ENCODE data around the gene TNK2.
"Not testable (repeated sequence)": the region's sequence is repeated elsewhere in the genome, so short reads cannot be mapped to it uniquely, and the experiment has no call there.

DNA sequence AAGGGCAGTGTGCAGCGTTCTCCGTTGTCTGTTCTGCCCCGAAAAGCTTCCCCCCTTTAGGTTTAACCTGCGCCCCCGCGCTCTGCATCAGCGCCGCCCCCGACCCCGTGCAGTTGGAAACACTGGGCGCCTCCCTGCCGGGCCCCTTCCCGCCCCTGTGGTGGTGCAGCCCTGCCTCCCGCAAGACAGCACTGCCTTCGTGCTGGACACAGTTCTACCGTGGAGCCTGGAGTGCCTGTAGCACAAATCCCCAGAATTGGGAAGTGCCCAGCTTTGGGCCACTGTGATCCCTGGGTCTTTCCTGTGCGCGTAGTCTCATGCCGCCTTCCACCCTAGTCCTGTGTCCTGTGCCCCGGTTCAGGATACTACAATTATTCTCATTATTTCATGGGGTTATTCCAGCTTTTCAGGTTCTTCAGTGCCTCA is 47.1 kb upstream of the TNK2 start:
- TF ChIP-seq, protein P1, sequence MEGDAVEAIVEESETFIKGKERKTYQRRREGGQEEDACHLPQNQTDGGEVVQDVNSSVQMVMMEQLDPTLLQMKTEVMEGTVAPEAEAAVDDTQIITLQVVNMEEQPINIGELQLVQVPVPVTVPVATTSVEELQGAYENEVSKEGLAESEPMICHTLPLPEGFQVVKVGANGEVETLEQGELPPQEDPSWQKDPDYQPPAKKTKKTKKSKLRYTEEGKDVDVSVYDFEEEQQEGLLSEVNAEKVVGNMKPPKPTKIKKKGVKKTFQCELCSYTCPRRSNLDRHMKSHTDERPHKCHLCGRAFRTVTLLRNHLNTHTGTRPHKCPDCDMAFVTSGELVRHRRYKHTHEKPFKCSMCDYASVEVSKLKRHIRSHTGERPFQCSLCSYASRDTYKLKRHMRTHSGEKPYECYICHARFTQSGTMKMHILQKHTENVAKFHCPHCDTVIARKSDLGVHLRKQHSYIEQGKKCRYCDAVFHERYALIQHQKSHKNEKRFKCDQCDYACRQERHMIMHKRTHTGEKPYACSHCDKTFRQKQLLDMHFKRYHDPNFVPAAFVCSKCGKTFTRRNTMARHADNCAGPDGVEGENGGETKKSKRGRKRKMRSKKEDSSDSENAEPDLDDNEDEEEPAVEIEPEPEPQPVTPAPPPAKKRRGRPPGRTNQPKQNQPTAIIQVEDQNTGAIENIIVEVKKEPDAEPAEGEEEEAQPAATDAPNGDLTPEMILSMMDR (IDR thresholded peaks at IDR 0.05; ENCODE audit: extremely low read depth in 1 of 2, insufficient read depth in 1 of 2, low read depth in 1 of 2, low read length in 2 of 2), result not testable (repeated sequence)
- TF ChIP-seq POLR2A (IDR thresholded peaks at IDR 0.05; ENCODE audit: low read depth, low read length); POLR2AphosphoS5 (IDR thresholded peaks at IDR 0.05; ENCODE audit: insufficient read depth, low read depth, low read length): not testable (repeated sequence)

All from endothelial cell of umbilical vein (primary cell).